Activated naive CD4-positive, alpha-beta T cell treated with anti-CD3 and anti-CD28 coated beads, Interleukin-2, amount 10 ng/mL, durations not matched to agents 7 days and 5 days (primary cell): Measurements from ENCODE around the gene DLG2.
"Not testable (repeated sequence)": the region's sequence is repeated elsewhere in the genome, so short reads cannot be mapped to it uniquely, and the experiment has no call there.

Source experiments
- CTCF ChIA-PET: fragments of 350-600 bp; sonication (Branson Sonifier 250); formaldehyde crosslinking; loops from one replicate; lab custom pipeline; 2021; ENCODE audit warnings: antibody characterized with exemption; lab: Charles Lee
- DNase-seq: peaks from one replicate; pipeline ENCODE4 v3.0.0-alpha.2; 2020
- H3K27ac Mint-ChIP-seq: one replicate; pipeline ENCODE4 v1.8.0; 2021; ENCODE audit warnings: mild to moderate bottlenecking, moderate library complexity, mixed read lengths
- H3K27me3 Mint-ChIP-seq: one replicate; pipeline ENCODE4 v1.8.0; 2021; ENCODE audit warnings: mild to moderate bottlenecking, mixed read lengths
- H3K36me3 Mint-ChIP-seq: one replicate; pipeline ENCODE4 v1.8.0; 2021; ENCODE audit warnings: mixed read lengths
- H3K4me1 Mint-ChIP-seq: one replicate; pipeline ENCODE4 v1.8.0; 2021; ENCODE audit warnings: mixed read lengths
- H3K4me3 Mint-ChIP-seq: one replicate; pipeline ENCODE4 v1.8.0; 2021; ENCODE audit warnings: mild to moderate bottlenecking, moderate library complexity, mixed read lengths
- H3K9me3 Mint-ChIP-seq: one replicate; pipeline ENCODE4 v1.8.0; 2021; ENCODE audit warnings: mixed read lengths

The DLG2 gene

DNA sequence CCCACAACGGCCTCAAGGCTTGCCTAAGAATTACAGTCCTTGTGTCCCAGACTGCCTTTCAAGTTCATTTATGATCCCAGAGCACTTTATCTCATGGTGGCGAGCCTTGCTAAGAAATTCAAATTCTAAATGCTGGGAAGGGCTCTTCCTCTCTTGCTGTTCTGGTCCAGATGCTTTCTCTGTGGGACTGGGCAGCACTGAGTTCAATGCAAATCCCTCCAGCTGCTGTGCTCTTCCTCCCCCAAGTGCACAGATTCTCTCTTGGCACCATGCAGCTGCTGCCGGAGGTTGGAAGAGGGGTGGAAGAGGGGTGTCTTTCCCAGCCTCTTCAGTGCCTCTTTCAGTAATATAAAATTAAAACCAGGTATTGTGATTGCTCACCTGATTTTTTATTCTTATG, 828.0 kb downstream of the DLG2 start:
- no peak overlapping the region for H3K27ac Mint-ChIP-seq
- CTCF ChIA-PET, result no interaction called here
- no peaks in the 10 kb centered on the region for H3K27me3 Mint-ChIP-seq
- H3K36me3 Mint-ChIP-seq, result no peaks in the 10 kb centered on the region
- H3K9me3 Mint-ChIP-seq, result peaks cover 8% of the 10 kb centered on the region
- H3K4me3 Mint-ChIP-seq, result no peak overlapping the region
- no peaks in the 10 kb centered on the region for H3K4me1 Mint-ChIP-seq
- no peak for DNase-seq

- Mint-ChIP-seq H3K27ac (no peak overlapping the region), H3K9me3 (peaks cover 14% of the 10 kb centered on the region), H3K4me3 (no peak overlapping the region), H3K27me3 (no peaks in the 10 kb centered on the region), H3K36me3 (no peaks in the 10 kb centered on the region), H3K4me1 (no peaks in the 10 kb centered on the region)
- no peak for DNase-seq
- CTCF ChIA-PET, result no interaction called here
Measured at GRCh38 chr11:84795698-84796097, 831.4 kb downstream of the DLG2 start.

DNA sequence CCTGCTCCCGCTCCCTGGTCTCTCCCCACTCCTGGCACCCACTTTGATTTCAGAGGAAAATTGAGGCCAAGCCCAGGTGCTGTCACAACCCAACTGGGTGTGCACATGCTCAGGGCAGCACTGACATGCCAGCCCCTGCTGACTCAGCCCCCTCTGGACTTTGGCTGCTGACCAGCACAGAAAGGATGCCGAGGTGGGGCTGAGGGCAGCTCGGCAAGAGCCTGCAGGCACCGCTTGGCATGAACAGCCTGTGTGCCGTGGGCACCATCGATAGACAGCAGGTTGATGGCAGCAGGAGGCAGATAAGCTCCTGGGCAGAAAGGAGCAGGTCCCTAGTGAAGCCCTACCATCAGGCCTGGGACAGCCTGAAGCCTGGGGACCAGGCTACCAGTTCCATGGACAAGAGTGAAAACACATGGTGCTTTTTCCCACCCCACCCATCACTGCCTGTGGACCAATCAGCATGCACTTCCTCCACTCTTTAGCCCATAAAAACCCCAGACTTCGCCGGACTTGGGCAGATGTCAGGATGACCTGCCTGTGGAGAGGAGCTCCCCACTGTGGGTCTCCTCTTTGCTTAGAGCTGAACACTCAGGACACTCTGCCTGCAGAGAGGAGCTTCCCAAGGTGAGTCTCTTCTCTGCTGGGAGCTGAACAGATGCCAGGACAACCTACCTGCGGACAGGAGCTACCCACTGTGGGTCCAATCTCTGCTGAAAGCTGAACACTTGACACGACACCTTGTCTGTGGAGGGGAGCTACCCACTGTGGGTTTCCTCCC, 832.3 kb downstream of the DLG2 start:
- no peak for DNase-seq
- Mint-ChIP-seq H3K9me3 (peaks cover 14% of the 10 kb centered on the region), H3K4me1 (no peaks in the 10 kb centered on the region), H3K27ac (no peak overlapping the region), H3K4me3 (no peak overlapping the region), H3K27me3 (no peaks in the 10 kb centered on the region), H3K36me3 (no peaks in the 10 kb centered on the region)
- CTCF ChIA-PET, result no interaction called here

GRCh38 chr11:84793318-84793717, 833.8 kb downstream of the DLG2 start:
- Mint-ChIP-seq H3K9me3 (peaks cover 14% of the 10 kb centered on the region), H3K4me3 (no peak overlapping the region), H3K4me1 (no peaks in the 10 kb centered on the region), H3K36me3 (no peaks in the 10 kb centered on the region), H3K27me3 (no peaks in the 10 kb centered on the region), H3K27ac (no peak overlapping the region)
- CTCF ChIA-PET, result no interaction called here
- no peak for DNase-seq

DNA sequence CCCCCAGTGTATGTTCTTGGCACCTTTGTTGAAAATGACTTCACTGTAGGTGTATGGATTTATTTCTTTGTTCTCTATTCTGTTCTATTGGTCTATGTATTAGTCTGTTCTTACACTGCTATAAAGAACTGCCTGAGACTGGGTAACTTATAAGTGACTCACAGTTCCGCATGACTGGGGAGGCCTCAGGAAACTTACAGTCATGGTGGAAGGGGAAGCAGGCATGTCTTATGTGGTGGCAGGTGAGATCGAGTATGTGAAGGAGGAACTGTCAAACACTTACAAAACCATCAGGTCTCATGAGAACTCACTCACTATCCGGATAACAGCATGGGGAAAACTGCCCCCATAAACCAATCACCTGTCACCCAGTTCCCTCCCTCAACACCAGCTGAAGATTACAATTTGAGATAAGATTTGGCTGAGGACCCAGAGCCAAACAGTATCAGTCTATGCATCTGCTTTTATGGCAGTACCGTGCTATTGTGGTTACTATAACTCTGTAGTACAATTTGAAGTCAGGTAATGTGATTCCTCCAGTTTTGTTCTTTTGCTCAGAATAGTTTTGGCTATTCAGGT, 836.2 kb downstream of the DLG2 start:
- no peaks in the 10 kb centered on the region for H3K27me3 Mint-ChIP-seq
- CTCF ChIA-PET, result no interaction called here
- no peaks in the 10 kb centered on the region for H3K4me1 Mint-ChIP-seq
- no peak overlapping the region for H3K4me3 Mint-ChIP-seq
- DNase-seq, result no peak
- peaks cover 7% of the 10 kb centered on the region for H3K9me3 Mint-ChIP-seq
- H3K27ac Mint-ChIP-seq, result no peak overlapping the region
- no peaks in the 10 kb centered on the region for H3K36me3 Mint-ChIP-seq

DNA sequence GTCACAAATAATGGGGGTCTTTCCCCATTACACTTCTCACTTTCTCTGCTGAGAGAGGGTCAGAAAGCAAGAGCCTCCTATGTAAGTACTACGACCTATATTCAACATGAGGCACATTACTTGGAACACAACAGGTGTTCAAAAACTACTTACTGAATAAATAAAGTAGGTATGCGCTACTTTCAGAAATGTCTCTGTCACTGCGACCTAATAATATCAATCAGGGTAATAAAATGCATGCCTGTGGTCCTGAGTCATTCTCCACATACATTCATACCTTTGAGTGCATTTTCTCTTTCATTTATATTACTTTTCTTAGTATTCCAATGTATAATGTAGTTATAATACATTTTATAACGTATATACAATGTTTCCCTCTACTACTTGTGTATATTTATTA, 838.9 kb downstream of the DLG2 start:
- Mint-ChIP-seq H3K27me3 (no peaks in the 10 kb centered on the region), H3K27ac (no peak overlapping the region), H3K4me1 (no peaks in the 10 kb centered on the region), H3K9me3 (peaks cover 2% of the 10 kb centered on the region), H3K36me3 (no peaks in the 10 kb centered on the region), H3K4me3 (no peak overlapping the region)
- no peak for DNase-seq
- CTCF ChIA-PET, result no interaction called here

DNA sequence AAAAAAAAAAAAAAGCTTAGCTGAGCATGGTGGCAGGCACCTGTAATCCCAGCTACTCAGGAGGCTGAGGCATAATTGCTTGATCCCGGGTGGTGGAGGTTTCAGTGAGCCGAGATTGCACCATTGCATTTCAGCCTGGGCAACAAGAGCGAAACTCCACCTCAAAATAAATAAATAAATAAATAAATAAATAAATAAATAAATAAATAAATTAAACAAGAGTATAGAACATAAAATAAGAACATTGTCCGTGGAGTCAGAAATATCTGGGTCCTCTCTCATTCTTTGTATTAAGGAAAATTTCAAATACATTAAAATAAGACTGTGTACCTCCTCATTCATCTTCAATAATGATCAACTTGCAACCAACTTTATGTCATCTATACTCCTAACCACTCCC, 843.0 kb downstream of the DLG2 start:
- not testable (repeated sequence) for H3K36me3 Mint-ChIP-seq, H3K9me3 Mint-ChIP-seq, H3K27me3 Mint-ChIP-seq, DNase-seq, H3K27ac Mint-ChIP-seq, H3K4me3 Mint-ChIP-seq, H3K4me1 Mint-ChIP-seq
- CTCF ChIA-PET, result interaction anchor here (0.7 kb wide), 1 partner anchor 46 kb away, joined by 3 read pairs; no protein-coding TSS in a partner anchor

DNA sequence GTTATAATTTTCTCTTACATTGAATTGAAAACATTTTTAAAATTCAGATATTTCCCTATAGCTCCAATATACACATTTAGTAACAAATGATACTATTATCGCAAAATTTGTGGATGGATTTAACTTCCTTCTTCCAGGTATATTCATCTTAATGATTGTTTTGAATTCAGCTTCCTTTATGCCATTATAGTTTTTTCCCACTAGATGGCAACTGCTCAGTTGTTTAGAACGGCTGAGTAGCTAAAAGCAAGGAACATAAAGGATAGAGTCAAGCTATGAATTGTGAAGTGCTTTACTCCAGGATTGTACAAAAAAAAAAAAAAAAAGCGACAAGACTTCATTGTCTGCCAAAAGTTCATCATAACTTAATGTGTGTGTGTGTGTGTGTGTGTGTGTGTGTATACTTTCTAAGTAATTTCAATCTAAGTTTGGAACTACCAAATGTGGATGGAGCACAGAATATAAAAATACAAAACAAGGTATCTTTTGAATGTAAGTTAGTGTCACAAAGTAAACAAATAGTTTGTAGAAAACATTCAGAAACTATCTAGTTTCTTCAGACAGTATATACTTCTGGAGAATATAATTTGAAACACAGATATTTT, 846.4 kb downstream of the DLG2 start:
- H3K9me3 Mint-ChIP-seq, result peaks cover 6% of the 10 kb centered on the region
- DNase-seq, result no peak
- CTCF ChIA-PET, result interaction anchor here (0.7 kb wide), 1 partner anchor 1074 kb away, joined by 3 read pairs; no protein-coding TSS in a partner anchor

DNA sequence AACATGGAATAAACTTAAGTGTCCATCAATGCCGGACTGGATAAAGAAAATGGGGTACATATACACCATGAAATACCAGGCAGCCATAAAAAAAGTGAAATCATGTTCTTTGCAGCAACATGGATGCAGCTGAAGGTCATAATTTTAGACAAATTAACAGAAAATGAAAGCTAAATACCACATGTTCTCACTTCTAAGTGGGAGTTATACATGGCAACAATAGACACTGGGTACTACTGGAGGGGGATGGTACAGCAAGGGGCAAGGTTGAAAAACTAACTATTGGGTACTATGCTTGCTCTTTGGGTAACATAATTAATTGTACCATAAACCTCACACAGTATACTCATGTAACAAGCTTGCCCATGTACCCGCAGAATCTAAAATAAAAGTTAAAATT, 851.6 kb downstream of the DLG2 start:
- no peak for DNase-seq
- peaks cover 16% of the 10 kb centered on the region for H3K9me3 Mint-ChIP-seq
- H3K4me1 Mint-ChIP-seq, result no peaks in the 10 kb centered on the region
- no peak overlapping the region for H3K4me3 Mint-ChIP-seq
- no peaks in the 10 kb centered on the region for H3K36me3 Mint-ChIP-seq
- CTCF ChIA-PET, result no interaction called here
- H3K27ac Mint-ChIP-seq, result no peak overlapping the region
- H3K27me3 Mint-ChIP-seq, result no peaks in the 10 kb centered on the region

More for the DNA sequence above, 846.4 kb downstream of the DLG2 start:
- Mint-ChIP-seq H3K4me1 (no peaks in the 10 kb centered on the region), H3K4me3 (no peak overlapping the region), H3K27ac (no peak overlapping the region), H3K27me3 (no peaks in the 10 kb centered on the region), H3K36me3 (no peaks in the 10 kb centered on the region)

DNA sequence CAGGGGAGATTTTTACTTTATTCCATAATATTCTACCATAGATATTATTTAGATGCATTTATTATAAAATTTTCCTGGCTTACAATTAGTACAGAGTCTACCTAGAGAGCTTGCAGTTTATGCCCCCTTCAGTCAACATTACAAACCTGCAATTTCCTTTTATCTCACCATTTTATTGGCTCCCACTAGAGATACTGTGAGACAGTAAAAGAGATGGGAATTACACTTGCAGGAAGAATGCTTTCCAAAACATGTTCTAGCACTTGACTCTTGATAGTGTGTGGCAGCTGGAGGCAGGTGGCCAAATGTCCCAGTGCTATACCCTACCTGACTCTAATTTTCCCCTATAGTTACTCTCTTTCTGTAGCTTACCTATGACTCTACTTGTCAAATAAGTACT, 863.2 kb downstream of the DLG2 start:
- no peak for DNase-seq

DNA sequence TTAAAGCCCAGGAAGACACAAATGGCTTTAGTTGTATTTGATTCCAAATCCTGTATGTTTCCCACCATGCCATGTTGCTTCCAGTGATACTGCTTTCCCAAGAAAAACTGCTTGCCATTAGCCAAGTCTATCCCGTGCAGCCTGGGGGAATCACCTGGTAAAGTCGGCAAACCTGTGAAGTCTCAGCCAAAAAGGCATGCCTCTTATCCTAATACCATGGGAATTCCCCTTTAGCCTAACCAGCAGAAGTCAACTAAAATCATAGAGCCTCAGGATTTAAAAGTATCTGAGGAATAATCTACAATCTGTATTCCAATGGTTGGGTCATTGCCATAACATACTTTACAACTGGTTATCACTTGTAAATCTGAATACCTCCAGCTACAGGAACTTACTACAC, 869.4 kb downstream of the DLG2 start:
- H3K4me3 Mint-ChIP-seq, result no peak overlapping the region
- DNase-seq, result no peak
- CTCF ChIA-PET, result no interaction called here
- no peak overlapping the region for H3K27ac Mint-ChIP-seq
- H3K4me1 Mint-ChIP-seq, result no peaks in the 10 kb centered on the region
- no peaks in the 10 kb centered on the region for H3K27me3 Mint-ChIP-seq
- no peaks in the 10 kb centered on the region for H3K36me3 Mint-ChIP-seq
- peaks cover 16% of the 10 kb centered on the region for H3K9me3 Mint-ChIP-seq

More for the DNA sequence above, 863.2 kb downstream of the DLG2 start:
- H3K4me3 Mint-ChIP-seq, result no peak overlapping the region
- H3K27ac Mint-ChIP-seq, result no peak overlapping the region
- CTCF ChIA-PET, result no interaction called here
- no peaks in the 10 kb centered on the region for H3K4me1 Mint-ChIP-seq
- peaks cover 5% of the 10 kb centered on the region for H3K9me3 Mint-ChIP-seq
- no peaks in the 10 kb centered on the region for H3K27me3 Mint-ChIP-seq
- H3K36me3 Mint-ChIP-seq, result no peaks in the 10 kb centered on the region

DNA sequence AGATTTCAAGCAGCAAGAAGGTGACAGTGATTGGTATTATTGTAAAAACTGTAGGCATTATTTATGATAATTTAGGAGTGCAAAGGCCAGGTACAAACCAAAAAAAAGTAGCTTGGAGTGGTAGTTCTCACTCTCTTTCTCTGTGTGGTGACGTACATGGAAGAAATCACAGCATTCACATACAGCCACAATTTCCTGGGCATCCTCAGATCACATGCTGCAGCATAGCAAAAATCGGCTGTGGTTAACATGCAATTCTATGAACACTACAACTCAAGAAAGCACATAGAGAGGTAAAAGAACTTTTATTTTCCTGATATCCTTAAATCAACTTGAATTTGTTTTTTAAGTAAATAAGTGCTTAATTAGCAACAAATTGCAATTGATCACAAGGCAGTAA, 875.8 kb downstream of the DLG2 start:
- Mint-ChIP-seq H3K4me3 (no peak overlapping the region), H3K4me1 (no peaks in the 10 kb centered on the region), H3K27me3 (no peaks in the 10 kb centered on the region), H3K36me3 (no peaks in the 10 kb centered on the region), H3K9me3 (peaks cover 9% of the 10 kb centered on the region), H3K27ac (no peak overlapping the region)
- no peak for DNase-seq
- CTCF ChIA-PET, result no interaction called here

GRCh38 chr11:84747871-84748270, 879.3 kb downstream of the DLG2 start:
- Mint-ChIP-seq H3K36me3 (no peaks in the 10 kb centered on the region), H3K27ac (no peak overlapping the region), H3K27me3 (no peaks in the 10 kb centered on the region), H3K4me1 (no peaks in the 10 kb centered on the region), H3K4me3 (no peak overlapping the region), H3K9me3 (peaks cover 4% of the 10 kb centered on the region)
- CTCF ChIA-PET, result no interaction called here
- no peak for DNase-seq

DNA sequence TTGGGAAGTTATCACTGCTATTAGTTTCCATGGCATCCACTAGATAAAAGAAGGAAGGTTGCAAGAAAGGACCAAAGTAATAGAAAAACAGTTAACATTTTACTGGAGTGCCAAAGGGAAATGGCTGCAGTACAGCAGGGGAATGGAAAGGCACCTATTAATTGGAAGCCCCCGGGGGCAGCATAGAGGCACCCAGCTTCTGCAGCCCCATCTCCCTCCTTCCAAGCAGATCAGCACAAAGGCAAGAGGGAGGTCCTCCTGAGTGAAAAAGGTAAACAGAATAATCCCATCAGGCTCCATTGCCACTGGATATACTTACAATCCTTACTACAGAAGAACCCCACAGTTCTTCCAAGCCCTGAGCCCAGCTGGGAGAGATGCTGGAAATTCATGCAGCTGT, 887.1 kb downstream of the DLG2 start:
- H3K4me1 Mint-ChIP-seq, result no peaks in the 10 kb centered on the region
- CTCF ChIA-PET, result no interaction called here
- no peak for DNase-seq
- no peaks in the 10 kb centered on the region for H3K27me3 Mint-ChIP-seq
- H3K9me3 Mint-ChIP-seq, result peaks cover 7% of the 10 kb centered on the region
- H3K4me3 Mint-ChIP-seq, result no peak overlapping the region
- no peak overlapping the region for H3K27ac Mint-ChIP-seq
- H3K36me3 Mint-ChIP-seq, result no peaks in the 10 kb centered on the region

- no peak overlapping the region for H3K4me3 Mint-ChIP-seq
- CTCF ChIA-PET, result no interaction called here
- no peak for DNase-seq
- peaks cover 10% of the 10 kb centered on the region for H3K4me1 Mint-ChIP-seq
- H3K27me3 Mint-ChIP-seq, result peaks cover 20% of the 10 kb centered on the region
- peaks cover 10% of the 10 kb centered on the region for H3K9me3 Mint-ChIP-seq
- H3K36me3 Mint-ChIP-seq, result no peaks in the 10 kb centered on the region
- no peak overlapping the region for H3K27ac Mint-ChIP-seq
Measured at GRCh38 chr11:84724256-84724655, 902.9 kb downstream of the DLG2 start.
